ENCODE data around the gene CCL23.

Gene CCL23

GRCh38 chr17:35965272-35965671 lies 52.5 kb downstream of the CCL23 start:
- H3K36me3 ChIP-seq = no peaks in the 10 kb centered on the region
- H3K27me3 ChIP-seq = no peaks in the 10 kb centered on the region
- no peak overlapping the region for H3K27ac ChIP-seq
- no peak overlapping the region for H3K4me3 ChIP-seq
- no peak for TF ChIP-seq Cebpa-rat (IDR thresholded peaks at IDR 0.05)
- H3K9me3 ChIP-seq (replicated peaks in 1 of 11) = no peaks in the 10 kb centered on the region
- H3K4me2 ChIP-seq = no peak overlapping the region
- peaks cover 0 to 8% (median 2%) of the 10 kb centered on the region in 10 experiments; a peak in 10 of 20 replicates for H3K4me1 ChIP-seq
- H3K9ac ChIP-seq = no peak overlapping the region
- no peaks in the 10 kb centered on the region for H4K20me1 ChIP-seq

- H3K9me3 ChIP-seq (replicated peaks in 1 of 11) = no peaks in the 10 kb centered on the region
- no peak overlapping the region for H3K4me2 ChIP-seq
- no peaks in the 10 kb centered on the region for H3K4me1 ChIP-seq
- no peaks in the 10 kb centered on the region for H3K27me3 ChIP-seq
- no peaks in the 10 kb centered on the region for H4K20me1 ChIP-seq
- H3K4me3 ChIP-seq = no peak overlapping the region
- no peak overlapping the region for H3K27ac ChIP-seq
- TF ChIP-seq Cebpa-rat (IDR thresholded peaks at IDR 0.05) = no peak
- no peak overlapping the region for H3K9ac ChIP-seq
- no peaks in the 10 kb centered on the region for H3K36me3 ChIP-seq
These were observed 54.1 kb downstream of the CCL23 start for GRCh38 chr17:35963663-35964062.

Data from BLaER1 treated with 17β-estradiol and CSF1 and Interleukin-3, amounts not matched to agents 10 nM and 100 nM (cell line).